H1 (cell line): ENCODE data around the gene APOBEC3C. TPM values are rescaled to one million over a fixed set of nuclear protein-coding genes. Genes with fewer than 3 reads are reported as not detected.

Source experiments
- CTCF ChIA-PET: fragments of 300-600 bp; sonication (Branson Sonifier 250); formaldehyde crosslinking; loops from one replicate; lab custom pipeline; 2021; ENCODE audit not compliant: partially characterized antibody; lab: Charles Lee
- POLR2A ChIA-PET: fragments of 300-600 bp; sonication (Branson Sonifier 250); formaldehyde crosslinking; loops from one replicate; lab custom pipeline; 2021; ENCODE audit warnings: inconsistent platforms; ENCODE audit not compliant: partially characterized antibody; lab: Charles Lee
- DNase-seq, 2 experiments: peaks; one replicate each; pipeline versions ENCODE4 v3.0.0 to v3.0.0-alpha.2; 2010 to 2022; ENCODE audit warnings: low spot score in 2 of 2, low read depth in 1 of 2, mixed read lengths in 1 of 2
- FAIRE-seq: peaks from 2 replicates; lab custom pipeline; 2011; peaks lifted over from hg19 to GRCh38; lab: Jason Lieb, UNC
- H2AFZ ChIP-seq: 2 replicates; pipeline ENCODE4 v1.8.1; 2012; ENCODE audit warnings: low read length, inconsistent platforms
- H2AK5ac ChIP-seq: 2 replicates; pipeline ENCODE4 v1.6.1; 2013; ENCODE audit warnings: low read depth, low read length
- H2BK120ac ChIP-seq: replicated peaks from 2 replicates; pipeline ENCODE3; 2013; ENCODE audit warnings: low read depth, low read length, inconsistent platforms
- H2BK12ac ChIP-seq: 2 replicates; pipeline ENCODE4 v1.6.1; 2013; ENCODE audit warnings: low read depth, low read length
- H2BK15ac ChIP-seq: 2 replicates; pipeline ENCODE4 v1.6.1; 2013; ENCODE audit warnings: low read length
- H2BK20ac ChIP-seq: 2 replicates; pipeline ENCODE4 v1.6.1; 2013; ENCODE audit warnings: low read length
- H2BK5ac ChIP-seq: 2 replicates; pipeline ENCODE4 v1.6.1; 2013; ENCODE audit warnings: low read depth, low read length
- H3K14ac ChIP-seq: 2 replicates; pipeline ENCODE4 v1.6.1; 2013; ENCODE audit warnings: inconsistent platforms; ENCODE audit not compliant: insufficient read length
- H3K18ac ChIP-seq: 2 replicates; pipeline ENCODE4 v1.6.1; 2013; ENCODE audit warnings: low read length; ENCODE audit errors: extremely low read depth
- H3K23ac ChIP-seq: 2 replicates; pipeline ENCODE4 v1.6.1; 2013; ENCODE audit warnings: inconsistent platforms; ENCODE audit not compliant: insufficient read length
- H3K23me2 ChIP-seq: 2 replicates; pipeline ENCODE4 v1.6.1; 2013; ENCODE audit warnings: low read depth, low read length
- H3K27ac ChIP-seq: 2 replicates; pipeline ENCODE4 v1.6.1; 2011; ENCODE audit warnings: low read depth, low read length, inconsistent platforms
- H3K27me3 ChIP-seq, 4 experiments: replicated peaks in 1 of 4; 1 replicate in 1 of 4; 2 replicates in 3 of 4; pipeline versions ENCODE4 v1.6.1 to v1.8.1; 2011 to 2013; ENCODE audit warnings: low read length in 3 of 4, mild to moderate bottlenecking in 3 of 4, inconsistent platforms in 2 of 4, mixed read lengths in 2 of 4, moderate library complexity in 1 of 4; ENCODE audit not compliant: control insufficient read depth in 3 of 4, insufficient read depth in 3 of 4; ENCODE audit errors: extremely low read depth in 1 of 4
- H3K36me3 ChIP-seq, 4 experiments: 2 replicates each; pipeline versions ENCODE4 v1.6.1 to v1.8.1; 2011 to 2013; ENCODE audit warnings: mild to moderate bottlenecking in 4 of 4, low read length in 3 of 4, moderate library complexity in 2 of 4, control low read depth in 1 of 4, inconsistent platforms in 1 of 4; ENCODE audit not compliant: insufficient read depth in 4 of 4, control insufficient read depth in 2 of 4
- H3K4ac ChIP-seq: replicated peaks from 2 replicates; pipeline ENCODE3; 2013; ENCODE audit warnings: low read length, low read depth, mixed read lengths, inconsistent platforms; ENCODE audit not compliant: insufficient read length
- H3K4me1 ChIP-seq, 4 experiments: replicated peaks in 1 of 4; 1 replicate in 1 of 4; 2 replicates in 3 of 4; pipeline versions ENCODE4 v1.6.1 to v1.8.1; 2011 to 2013; ENCODE audit warnings: low read length in 3 of 4, inconsistent platforms in 2 of 4, mixed read lengths in 1 of 4; ENCODE audit not compliant: insufficient read depth in 4 of 4, control insufficient read depth in 3 of 4
- H3K4me2 ChIP-seq, 2 experiments: 2 replicates each; pipeline versions ENCODE4 v1.6.1 to v1.8.1; 2011 to 2013; ENCODE audit warnings: low read depth in 2 of 2, low read length in 2 of 2, control low read depth in 1 of 2, inconsistent platforms in 1 of 2, mild to moderate bottlenecking in 1 of 2; ENCODE audit not compliant: insufficient read depth in 1 of 2
- H3K4me3 ChIP-seq, 4 experiments: fragments of 200-600, 300-600 bp in 1 of 4; sonication (generic), shearing (Covaris generic), sonication (Bioruptor Twin) in 1 of 4; 2 replicates each; pipeline versions ENCODE4 v1.5.1 to v1.8.1; 2011 to 2016; ENCODE audit warnings: low read length in 4 of 4, low read depth in 3 of 4, control low read depth in 2 of 4, inconsistent platforms in 2 of 4, mild to moderate bottlenecking in 2 of 4, mixed read lengths in 1 of 4, moderate library complexity in 1 of 4; ENCODE audit not compliant: insufficient read depth in 2 of 4; ENCODE audit errors: extremely low read depth in 1 of 4
- H3K56ac ChIP-seq: replicated peaks from 2 replicates; pipeline ENCODE3; 2013; ENCODE audit warnings: low read depth, mild to moderate bottlenecking, mixed read lengths, low read length, inconsistent platforms; ENCODE audit not compliant: insufficient read length
- H3K79me1 ChIP-seq: 2 replicates; pipeline ENCODE4 v1.6.1; 2013; ENCODE audit warnings: low read depth, low read length, control low read depth
- H3K79me2 ChIP-seq, 2 experiments: 2 replicates each; pipeline versions ENCODE4 v1.6.1 to v1.8.1; 2012 to 2013; ENCODE audit warnings: low read length in 2 of 2, mild to moderate bottlenecking in 2 of 2, inconsistent platforms in 1 of 2; ENCODE audit not compliant: insufficient read depth in 2 of 2, control insufficient read depth in 1 of 2
- H3K9ac ChIP-seq, 4 experiments: replicated peaks in 1 of 4; 1 replicate in 1 of 4; 2 replicates in 3 of 4; pipeline versions ENCODE4 v1.6.1 to v1.8.1; 2011 to 2013; ENCODE audit warnings: low read depth in 3 of 4, low read length in 3 of 4, control low read depth in 2 of 4, mild to moderate bottlenecking in 2 of 4, moderate library complexity in 2 of 4, inconsistent platforms in 1 of 4; ENCODE audit errors: extremely low read depth in 1 of 4
- H3K9me3 ChIP-seq, 2 experiments: 2 replicates each; pipeline versions ENCODE4 v1.6.1 to v1.8.1; 2012 to 2013; ENCODE audit warnings: mild to moderate bottlenecking in 2 of 2, moderate library complexity in 2 of 2, control low read depth in 1 of 2, inconsistent platforms in 1 of 2, low read depth in 1 of 2, low read length in 1 of 2, mixed read lengths in 1 of 2; ENCODE audit not compliant: insufficient read depth in 2 of 2
- H4K20me1 ChIP-seq, 2 experiments: replicated peaks in 1 of 2; 2 replicates each; pipeline versions ENCODE3 to v1.8.1; 2011 to 2013; ENCODE audit warnings: inconsistent platforms in 2 of 2, low read length in 2 of 2, mild to moderate bottlenecking in 1 of 2; ENCODE audit not compliant: insufficient read depth in 2 of 2, control insufficient read depth in 1 of 2
- H4K5ac ChIP-seq: 2 replicates; pipeline ENCODE4 v1.6.1; 2013; ENCODE audit warnings: low read length, low read depth, mixed read lengths, inconsistent platforms; ENCODE audit not compliant: insufficient read length
- H4K8ac ChIP-seq: 2 replicates; pipeline ENCODE4 v1.8.0; 2013; ENCODE audit warnings: mild to moderate bottlenecking, moderate library complexity, low read length, inconsistent platforms; ENCODE audit not compliant: insufficient read depth; ENCODE audit errors: extremely low read depth
- H4K91ac ChIP-seq: replicated peaks from 2 replicates; pipeline ENCODE3; 2013; ENCODE audit warnings: low read length, mixed read lengths, inconsistent platforms; ENCODE audit not compliant: insufficient read length
- BRCA1 ChIP-seq: IDR thresholded peaks from 2 replicates; pipeline ENCODE4 v1.6.1; 2012; ENCODE audit warnings: low read depth, low read length, improper control_type of control experiment
- JUN ChIP-seq: IDR thresholded peaks from 2 replicates; pipeline ENCODE4 v1.6.1; 2011; ENCODE audit warnings: low read depth, mild to moderate bottlenecking, improper control_type of control experiment, low read length
- KDM1A ChIP-seq: fragments of 200-600, 300-600 bp; sonication (generic); IDR thresholded peaks from 2 replicates; pipeline ENCODE4 v1.7.1; 2016; ENCODE audit warnings: mild to moderate bottlenecking, low read length, borderline replicate concordance
- NANOG ChIP-seq: IDR thresholded peaks from 2 replicates; pipeline ENCODE4 v1.6.1; 2011; ENCODE audit warnings: low read length, low read depth, mild to moderate bottlenecking, inconsistent platforms; ENCODE audit not compliant: insufficient read depth, poor library complexity, severe bottlenecking
- RXRA ChIP-seq: IDR thresholded peaks from 2 replicates; pipeline ENCODE4 v1.6.1; 2011; ENCODE audit warnings: low read depth, mild to moderate bottlenecking, low read length, moderate library complexity; ENCODE audit not compliant: insufficient read depth
- SIRT6 ChIP-seq: IDR thresholded peaks from one replicate; pipeline ENCODE4 v1.7.1; 2012; ENCODE audit warnings: low read length, inconsistent platforms
- SIX5 ChIP-seq: IDR thresholded peaks from 2 replicates; pipeline ENCODE4 v1.6.1; 2011; ENCODE audit warnings: mild to moderate bottlenecking, low read depth, low read length
- SP2 ChIP-seq: IDR thresholded peaks from 2 replicates; pipeline ENCODE4 v1.6.1; 2012; ENCODE audit warnings: mild to moderate bottlenecking, low read length, inconsistent platforms
- SUZ12 ChIP-seq: fragments of 200-600 bp; sonication (generic); IDR thresholded peaks from 2 replicates; pipeline ENCODE4 v1.6.1; 2012; ENCODE audit warnings: mild to moderate bottlenecking, inconsistent platforms, low read length, moderate library complexity, mixed read lengths
- ZNF274 ChIP-seq: IDR thresholded peaks from 2 replicates; pipeline ENCODE4 v1.7.0; 2012; ENCODE audit warnings: low read length, borderline replicate concordance; ENCODE audit errors: extremely low read depth
- WGBS, 2 experiments: shearing (Covaris generic) in 1 of 2; methylation state at CpG; one replicate each; pipeline versions ENCODE4 v1.1.6 to v1.1.7; 2013 to 2015; ENCODE audit warnings: low lambda C conversion rate in 2 of 2, mixed read lengths in 2 of 2, inconsistent platforms in 1 of 2, low coverage in 1 of 2, missing lambda C conversion rate in 1 of 2; ENCODE audit not compliant: insufficient replicate concordance in 2 of 2, insufficient coverage in 1 of 2, insufficient read length in 1 of 2; ENCODE audit errors: extremely low coverage in 1 of 2, missing lambda C conversion rate in 1 of 2; 5-methylcytosine and 5-hydroxymethylcytosine counted together
- polyA plus RNA-seq, 7 experiments: library from polyadenylated mRNA; depleted of rRNA in 3 of 7; stranded (reverse) in 5 of 7; unstranded in 2 of 7; fragments of >200 nt in 5 of 7; fragments of 200-250 nt in 2 of 7; gene quantifications; 1 replicate in 5 of 7; 2 replicates in 1 of 7; 4 replicates in 1 of 7; pipeline versions ENCODE4 v1.2.1 to v1.2.3, GENCODE V29; 2011 to 2013; ENCODE audit warnings: missing spikeins in 2 of 7, mixed read lengths in 2 of 7
- total RNA-seq: library from RNA; stranded (reverse); fragmentation: NEBNext Ultra II Directional; extraction: Animal tissue kit (Norgen Biotek cat#: 25700); gene quantifications from 2 replicates; pipeline ENCODE4 v1.2.1, GENCODE V29; 2021

The APOBEC3C gene
- total and polyA plus RNA-seq, 2 of the 8 experiments (the other 6 are each of a cell fraction or from before 2014, with no cell fraction given): 20.3 to 23.3 TPM

- no peak for TF ChIP-seq SP2
- no peak for TF ChIP-seq RXRA
- no peak for TF ChIP-seq SIRT6
- no peak for TF ChIP-seq SUZ12
- no peak for TF ChIP-seq NANOG
- TF ChIP-seq JUN: no peak
- TF ChIP-seq KDM1A: no peak
- no peak for TF ChIP-seq SIX5
- no peak for TF ChIP-seq ZNF274
- no peak for TF ChIP-seq BRCA1
- H3K36me3 ChIP-seq: no peaks in the 10 kb centered on the region
- no peak for FAIRE-seq
- H3K23me2 ChIP-seq: no peaks in the 10 kb centered on the region
- POLR2A ChIA-PET: interaction anchor here (0.9 kb wide), 1 partner anchor 9 kb away, joined by 3 read pairs; no protein-coding TSS in a partner anchor
- H3K56ac ChIP-seq: no peak overlapping the region
- no peak overlapping the region for H3K18ac ChIP-seq
- H3K79me1 ChIP-seq: no peaks in the 10 kb centered on the region
- DNase-seq: no peak
- no peak overlapping the region for H3K23ac ChIP-seq
- H3K79me2 ChIP-seq: no peaks in the 10 kb centered on the region
- no peaks in the 10 kb centered on the region for H3K9me3 ChIP-seq
- no peak overlapping the region for H3K27ac ChIP-seq
- no peak overlapping the region for H2AK5ac ChIP-seq
- H3K4me3 ChIP-seq: no peak overlapping the region
- H2AFZ ChIP-seq: no peak overlapping the region
- no peak overlapping the region for H2BK5ac ChIP-seq
- CTCF ChIA-PET: interaction anchor here (0.6 to 6.5 kb wide), 10 partner anchors 9 to 299 kb away, joined by 3 to 51 read pairs (median 6); no protein-coding TSS in a partner anchor
- H2BK20ac ChIP-seq: no peak overlapping the region
- H4K91ac ChIP-seq: no peak overlapping the region
- no peak overlapping the region for H4K8ac ChIP-seq
- H3K14ac ChIP-seq: no peak overlapping the region
- no peaks in the 10 kb centered on the region for H4K20me1 ChIP-seq
- no peaks in the 10 kb centered on the region; a peak in 1 of 7 replicates for H3K27me3 ChIP-seq
- H3K9ac ChIP-seq: no peak overlapping the region
- no peak overlapping the region for H2BK120ac ChIP-seq
- H3K4me1 ChIP-seq: peaks cover 0 to 4% (median 2%) of the 10 kb centered on the region in 4 experiments; a peak in 2 of 7 replicates
- no peak overlapping the region for H3K4me2 ChIP-seq
- no peak overlapping the region for H2BK15ac ChIP-seq
- H2BK12ac ChIP-seq: no peak overlapping the region
- H4K5ac ChIP-seq: no peak overlapping the region
- 91% methylated on average over 5 of the region's 5 CpGs; no CpG with 5 or more reads in 1 of the 2 experiments for WGBS, 2 experiments
- no peak overlapping the region for H3K4ac ChIP-seq
These were observed 6.9 kb upstream of the APOBEC3C start for GRCh38 chr22:39007177-39007576.
